SK-N-MC (cell line): ENCODE results near the gene MAN2B2.

Source experiments
- DNase-seq: peaks from one replicate; pipeline ENCODE4 v3.0.0-alpha.2; 2011; ENCODE audit warnings: low read depth, low spot score
- H3K27ac ChIP-seq: fragments of 200-600 bp; sonication (generic); 2 replicates; pipeline ENCODE4 v1.5.1; 2016; ENCODE audit warnings: mixed run types
- H3K36me3 ChIP-seq: fragments of 200-600 bp; sonication (generic); 2 replicates; pipeline ENCODE4 v1.6.1; 2017; ENCODE audit warnings: antibody characterized with exemption, low read length, mixed read lengths; ENCODE audit not compliant: insufficient read depth
- H3K4me3 ChIP-seq: fragments of 200-600 bp; sonication (generic); 2 replicates; pipeline ENCODE4 v1.5.1; 2016
- H3K9ac ChIP-seq: fragments of 200-600 bp; sonication (generic); 2 replicates; pipeline ENCODE4 v1.8.0; 2017; ENCODE audit warnings: mixed run types, mixed read lengths; ENCODE audit not compliant: insufficient read length
- H3K9me3 ChIP-seq: fragments of 200-600 bp; sonication (generic); 2 replicates; pipeline ENCODE4 v1.6.1; 2017; ENCODE audit warnings: low read depth, mild to moderate bottlenecking, antibody characterized with exemption, low read length, moderate library complexity, mixed read lengths
- EZH2 ChIP-seq: fragments of 200-600 bp; sonication (generic); IDR thresholded peaks from one replicate; pipeline ENCODE4 v1.6.1; 2017; ENCODE audit warnings: antibody characterized with exemption
- FOXP2 ChIP-seq: optimal IDR thresholded peaks from 2 replicates; pipeline ENCODE3; 2011; ENCODE audit warnings: mild to moderate bottlenecking, moderate library complexity; ENCODE audit not compliant: insufficient read depth; ENCODE audit errors: extremely low read length, control extremely low read depth
- POLR2AphosphoS5 ChIP-seq: IDR thresholded peaks from 2 replicates; pipeline ENCODE4 v1.6.1; 2012; ENCODE audit warnings: mild to moderate bottlenecking, low read depth, low read length, borderline replicate concordance

MAN2B2 gene

GRCh38 chr4:6602289-6602688, 27.3 kb downstream of the MAN2B2 start:
- TF ChIP-seq FOXP2 = no peak
- TF ChIP-seq EZH2 = no peak
- TF ChIP-seq POLR2AphosphoS5 = no peak
- H3K27ac ChIP-seq = no peak overlapping the region
- H3K9ac ChIP-seq = no peak overlapping the region

GRCh38 chr4:6603128-6603527, 28.1 kb downstream of the MAN2B2 start:
- no peaks in the 10 kb centered on the region for H3K36me3 ChIP-seq
- H3K4me3 ChIP-seq = no peak overlapping the region

More at GRCh38 chr4:6602289-6602688, 27.3 kb downstream of the MAN2B2 start:
- Histone ChIP-seq H3K36me3 (no peaks in the 10 kb centered on the region), H3K4me3 (no peak overlapping the region), H3K9me3 (no peaks in the 10 kb centered on the region)
- DNase-seq = no peak

DNA sequence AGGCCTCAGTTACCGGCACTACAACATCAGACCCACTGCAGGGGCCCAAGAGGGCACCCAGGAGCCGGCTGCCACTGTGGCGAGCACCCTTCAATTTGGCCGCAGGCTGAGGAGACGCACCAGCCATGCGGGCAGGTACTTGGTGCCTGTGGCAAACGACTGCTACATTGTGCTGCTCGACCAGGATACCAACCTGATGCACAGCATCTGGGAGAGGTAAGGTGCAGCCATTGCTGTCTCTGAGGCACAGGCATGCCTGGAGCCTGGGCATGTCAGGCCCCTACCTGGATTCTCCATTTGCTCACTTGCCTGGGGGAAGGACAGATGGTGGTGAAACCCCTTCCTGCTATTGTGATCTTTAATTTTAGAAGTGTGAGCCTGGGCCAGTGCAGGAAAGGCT, 30.1 kb downstream of the MAN2B2 start:
- no peaks in the 10 kb centered on the region for H3K36me3 ChIP-seq
- no peak overlapping the region for H3K9ac ChIP-seq
- no peak overlapping the region for H3K27ac ChIP-seq
- H3K4me3 ChIP-seq = no peak overlapping the region
- TF ChIP-seq EZH2 (no peak), FOXP2 (no peak), POLR2AphosphoS5 (no peak)
- DNase-seq = no peak
- no peaks in the 10 kb centered on the region for H3K9me3 ChIP-seq

More at GRCh38 chr4:6603128-6603527, 28.1 kb downstream of the MAN2B2 start:
- no peak overlapping the region for H3K27ac ChIP-seq
- no peaks in the 10 kb centered on the region for H3K9me3 ChIP-seq
- H3K9ac ChIP-seq = no peak overlapping the region
- DNase-seq = no peak
- no peak for TF ChIP-seq EZH2
- no peak for TF ChIP-seq POLR2AphosphoS5
- TF ChIP-seq FOXP2 = no peak

GRCh38 chr4:6605605-6606004, 30.6 kb downstream of the MAN2B2 start:
- Histone ChIP-seq H3K9me3 (no peaks in the 10 kb centered on the region), H3K4me3 (no peak overlapping the region), H3K36me3 (no peaks in the 10 kb centered on the region), H3K9ac (no peak overlapping the region), H3K27ac (no peak overlapping the region)
- TF ChIP-seq EZH2 (no peak), FOXP2 (no peak), POLR2AphosphoS5 (no peak)
- DNase-seq = no peak

DNA sequence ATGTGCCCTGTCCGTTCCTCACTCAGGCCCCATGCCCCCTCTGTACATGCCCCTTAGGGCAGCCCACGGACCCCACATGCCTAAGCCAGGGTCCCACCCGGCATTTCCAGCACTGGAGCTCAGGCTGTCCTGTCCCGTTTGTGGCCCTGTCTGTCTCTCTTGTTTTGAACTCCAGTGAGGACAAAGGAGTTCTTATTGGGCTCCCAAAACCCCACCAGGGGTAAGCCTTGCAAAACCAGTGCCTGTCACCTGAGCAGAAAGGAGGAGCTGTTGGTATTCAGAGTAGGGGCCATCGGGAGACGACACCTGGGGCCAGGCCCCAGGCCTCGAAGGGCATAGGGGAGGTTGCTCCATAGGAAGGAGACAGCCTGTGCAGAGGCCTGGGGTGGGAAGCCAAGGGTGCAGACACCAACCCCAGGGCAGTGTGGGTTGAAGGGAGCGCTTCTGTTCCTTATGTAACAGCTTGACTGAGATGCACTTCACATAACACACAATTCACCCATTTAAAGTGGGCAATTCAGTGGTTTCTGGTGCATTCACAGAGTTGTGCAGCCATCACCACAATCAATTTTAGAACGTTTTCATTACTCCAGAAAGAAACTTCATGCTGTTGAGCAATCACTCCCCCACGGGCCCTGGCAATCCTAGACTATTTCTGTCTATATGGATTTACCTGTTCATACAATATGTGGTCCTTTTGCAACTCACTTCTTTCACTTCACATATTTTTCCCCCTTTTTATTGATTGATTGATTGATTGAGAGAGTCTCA, 31.7 kb downstream of the MAN2B2 start:
- Histone ChIP-seq H3K9ac (no peak overlapping the region), H3K36me3 (no peaks in the 10 kb centered on the region), H3K9me3 (no peaks in the 10 kb centered on the region), H3K4me3 (no peak overlapping the region), H3K27ac (no peak overlapping the region)
- DNase-seq = no peak
- TF ChIP-seq POLR2AphosphoS5 (no peak), EZH2 (no peak), FOXP2 (no peak)

- no peaks in the 10 kb centered on the region for H3K9me3 ChIP-seq
- H3K9ac ChIP-seq = no peak overlapping the region
- no peak overlapping the region for H3K4me3 ChIP-seq
- no peaks in the 10 kb centered on the region for H3K36me3 ChIP-seq
- no peak for TF ChIP-seq EZH2
- no peak for TF ChIP-seq FOXP2
- no peak for TF ChIP-seq POLR2AphosphoS5
- no peak for DNase-seq
- no peak overlapping the region for H3K27ac ChIP-seq
Measured at GRCh38 chr4:6607368-6608055, 32.5 kb downstream of the MAN2B2 start.

DNA sequence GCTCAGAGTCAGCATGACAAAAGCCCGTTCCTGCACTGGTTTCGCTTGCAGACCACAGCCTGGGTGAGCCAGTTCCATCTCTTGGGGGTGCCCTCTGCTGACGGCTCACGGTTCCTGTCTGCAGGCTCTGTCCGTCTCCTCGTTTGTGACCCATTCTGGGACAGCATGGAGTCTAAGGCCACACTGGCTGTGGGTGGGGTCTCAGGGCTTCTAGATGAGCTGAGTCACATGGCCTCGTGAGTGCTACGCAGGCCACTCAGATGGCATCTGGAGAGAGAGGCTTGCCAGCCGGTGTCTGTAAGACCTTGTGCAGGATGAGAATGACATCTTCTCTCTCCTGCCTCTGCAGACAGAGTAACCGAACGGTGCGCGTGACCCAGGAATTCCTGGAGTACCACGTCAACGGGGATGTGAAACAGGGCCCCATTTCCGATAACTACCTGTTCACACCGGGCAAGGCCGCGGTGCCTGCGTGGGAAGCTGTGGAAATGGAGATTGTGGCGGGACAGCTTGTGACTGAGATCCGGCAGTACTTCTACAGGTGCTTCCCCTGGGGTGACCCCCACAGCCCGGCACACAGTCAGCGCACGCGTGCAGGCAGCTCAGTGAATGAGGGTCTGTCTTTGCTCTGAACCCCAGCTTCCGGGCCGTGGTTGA, 33.9 kb downstream of the MAN2B2 start:
- Histone ChIP-seq H3K36me3 (no peaks in the 10 kb centered on the region), H3K9ac (no peak overlapping the region), H3K4me3 (no peak overlapping the region), H3K27ac (no peak overlapping the region), H3K9me3 (no peaks in the 10 kb centered on the region)
- TF ChIP-seq FOXP2 (no peak), EZH2 (no peak), POLR2AphosphoS5 (no peak)
- DNase-seq = no peak

- TF ChIP-seq EZH2 = no peak
- no peak for TF ChIP-seq FOXP2
- no peak for TF ChIP-seq POLR2AphosphoS5
- no peak overlapping the region for H3K27ac ChIP-seq
- DNase-seq = no peak
- H3K4me3 ChIP-seq = no peak overlapping the region
- H3K9me3 ChIP-seq = no peaks in the 10 kb centered on the region
- H3K9ac ChIP-seq = no peak overlapping the region
- H3K36me3 ChIP-seq = no peaks in the 10 kb centered on the region
Measured at GRCh38 chr4:6609415-6610079, 34.6 kb downstream of the MAN2B2 start.
